Liver (tissue), 9 donors: Measurements from ENCODE around the gene PARD6B. TPM values are rescaled to one million over a fixed set of nuclear protein-coding genes. Genes with fewer than 3 reads are reported as not detected.

Source experiments
- DNase-seq: peaks from one replicate; pipeline ENCODE4 v3.0.0-alpha.2; 2017; ENCODE audit warnings: low spot score
- H3K27ac ChIP-seq, 2 donors: one replicate each; pipeline ENCODE4 v1.7.0; 2013; ENCODE audit warnings: inconsistent platforms in 2 of 2, low read length in 2 of 2, control low read depth in 1 of 2, low read depth in 1 of 2, mild to moderate bottlenecking in 1 of 2
- H3K27me3 ChIP-seq, 4 donors: one replicate each; pipeline versions ENCODE4 v1.6.1 to v1.7.0; 2013; ENCODE audit warnings: low read length in 3 of 4, inconsistent platforms in 1 of 4, mild to moderate bottlenecking in 1 of 4, moderate library complexity in 1 of 4; ENCODE audit not compliant: control insufficient read depth in 4 of 4, insufficient read depth in 4 of 4
- H3K36me3 ChIP-seq, 4 donors: one replicate each; pipeline versions ENCODE4 v1.6.1 to v1.7.0; 2013; ENCODE audit warnings: low read length in 3 of 4, mild to moderate bottlenecking in 3 of 4, low read depth in 1 of 4, moderate library complexity in 1 of 4; ENCODE audit not compliant: control insufficient read depth in 4 of 4, insufficient read depth in 3 of 4
- H3K4me1 ChIP-seq, 4 donors: one replicate each; pipeline versions ENCODE4 v1.6.1 to v1.7.0; 2013; ENCODE audit warnings: low read length in 3 of 4, mild to moderate bottlenecking in 3 of 4, moderate library complexity in 1 of 4; ENCODE audit not compliant: control insufficient read depth in 4 of 4, insufficient read depth in 4 of 4
- H3K4me3 ChIP-seq, 3 donors: one replicate each; pipeline versions ENCODE4 v1.6.1 to v1.7.0; 2013; ENCODE audit warnings: low read length in 3 of 3, control low read depth in 1 of 3, low read depth in 1 of 3, mild to moderate bottlenecking in 1 of 3
- H3K9ac ChIP-seq, 2 donors: one replicate each; pipeline ENCODE4 v1.7.0; 2013; ENCODE audit warnings: low read length in 2 of 2, mild to moderate bottlenecking in 2 of 2, moderate library complexity in 2 of 2, control low read depth in 1 of 2, low read depth in 1 of 2
- H3K9me3 ChIP-seq, 4 donors: one replicate each; pipeline versions ENCODE4 v1.6.1 to v1.7.0; 2013; ENCODE audit warnings: low read length in 3 of 4; ENCODE audit not compliant: control insufficient read depth in 4 of 4
- ATF3 ChIP-seq: IDR thresholded peaks from 2 replicates; pipeline ENCODE4 v1.6.1; 2016; ENCODE audit warnings: antibody characterized with exemption
- CTCF ChIP-seq: fragments of 150-350 bp; IDR thresholded peaks from 2 replicates; pipeline ENCODE4 v1.5.1; 2017; ENCODE audit warnings: improper control_type of control experiment, low read depth, low read length; ENCODE audit not compliant: missing input control
- EGR1 ChIP-seq, 2 donors: IDR thresholded peaks; 2 replicates each; pipeline ENCODE4 v1.6.1; 2016 to 2018; ENCODE audit warnings: antibody characterized with exemption in 2 of 2, low read depth in 2 of 2
- FOXA1 ChIP-seq: IDR thresholded peaks from 2 replicates; pipeline ENCODE4 v1.6.1; 2016; ENCODE audit warnings: antibody characterized with exemption
- FOXA2 ChIP-seq: IDR thresholded peaks from 2 replicates; pipeline ENCODE4 v1.6.1; 2016; ENCODE audit warnings: antibody characterized with exemption
- HNF4A ChIP-seq, 2 donors: conservative IDR thresholded peaks; 2 replicates each; pipeline ENCODE4 v1.6.1; 2016; ENCODE audit warnings: antibody characterized with exemption in 2 of 2, mild to moderate bottlenecking in 2 of 2
- JUND ChIP-seq, 2 donors: IDR thresholded peaks; 2 replicates each; pipeline ENCODE4 v1.6.1; 2016; ENCODE audit warnings: antibody characterized with exemption in 2 of 2
- NR2F2 ChIP-seq: IDR thresholded peaks from 2 replicates; pipeline ENCODE4 v1.6.1; 2016; ENCODE audit warnings: antibody characterized with exemption
- RXRA ChIP-seq, 2 donors: IDR thresholded peaks; 2 replicates each; pipeline ENCODE4 v1.6.1; 2017 to 2018; ENCODE audit warnings: antibody characterized with exemption in 2 of 2, mild to moderate bottlenecking in 1 of 2
- TAF1 ChIP-seq: conservative IDR thresholded peaks from 2 replicates; pipeline ENCODE4 v1.6.1; 2016; ENCODE audit warnings: antibody characterized with exemption, mild to moderate bottlenecking
- YY1 ChIP-seq: IDR thresholded peaks from 2 replicates; pipeline ENCODE4 v1.6.1; 2016; ENCODE audit warnings: antibody characterized with exemption, mild to moderate bottlenecking
- ZBTB33 ChIP-seq: IDR thresholded peaks from 2 replicates; pipeline ENCODE4 v1.6.1; 2016; ENCODE audit warnings: antibody characterized with exemption
- WGBS: extraction: QIAGEN DNeasy Blood & Tissue Kit; methylation state at CpG from one replicate; pipeline ENCODE4 v1.1.7; 2013; 5-methylcytosine and 5-hydroxymethylcytosine counted together
- polyA plus RNA-seq, 2 donors: library from polyadenylated mRNA; stranded (reverse) in 1 of 2; unstranded in 1 of 2; fragments of 200-250 nt in 1 of 2; fragments of >200 nt in 1 of 2; fragmentation: Nextera tagmentation in 1 of 2; extraction: Ambion mirVana in 1 of 2; gene quantifications; one replicate each; pipeline versions ENCODE4 v1.2.1 to v1.2.3, GENCODE V29; 2013 to 2015
- total RNA-seq, 2 donors: library from RNA; depleted of rRNA; stranded (reverse); fragments of >200 nt; gene quantifications; one replicate each; pipeline ENCODE4 v1.2.3, GENCODE V29; 2014
- TF ChIP-seq, protein P1 (sequence below): IDR thresholded peaks from 2 replicates; pipeline ENCODE4 v1.6.1; 2016; ENCODE audit warnings: antibody characterized with exemption
- TF ChIP-seq, protein P2 (sequence below): IDR thresholded peaks from 2 replicates; pipeline ENCODE4 v1.6.1; 2016; ENCODE audit warnings: antibody characterized with exemption, mild to moderate bottlenecking
- donor health status: healthy.
- donor health status: healthy.
- donor health status: healthy.
- donor health status: healthy.
- donor health status: healthy.

Gene PARD6B
- total and polyA plus RNA-seq, 4 donors: 1.2 to 8.8 (median 5.9) TPM

DNA sequence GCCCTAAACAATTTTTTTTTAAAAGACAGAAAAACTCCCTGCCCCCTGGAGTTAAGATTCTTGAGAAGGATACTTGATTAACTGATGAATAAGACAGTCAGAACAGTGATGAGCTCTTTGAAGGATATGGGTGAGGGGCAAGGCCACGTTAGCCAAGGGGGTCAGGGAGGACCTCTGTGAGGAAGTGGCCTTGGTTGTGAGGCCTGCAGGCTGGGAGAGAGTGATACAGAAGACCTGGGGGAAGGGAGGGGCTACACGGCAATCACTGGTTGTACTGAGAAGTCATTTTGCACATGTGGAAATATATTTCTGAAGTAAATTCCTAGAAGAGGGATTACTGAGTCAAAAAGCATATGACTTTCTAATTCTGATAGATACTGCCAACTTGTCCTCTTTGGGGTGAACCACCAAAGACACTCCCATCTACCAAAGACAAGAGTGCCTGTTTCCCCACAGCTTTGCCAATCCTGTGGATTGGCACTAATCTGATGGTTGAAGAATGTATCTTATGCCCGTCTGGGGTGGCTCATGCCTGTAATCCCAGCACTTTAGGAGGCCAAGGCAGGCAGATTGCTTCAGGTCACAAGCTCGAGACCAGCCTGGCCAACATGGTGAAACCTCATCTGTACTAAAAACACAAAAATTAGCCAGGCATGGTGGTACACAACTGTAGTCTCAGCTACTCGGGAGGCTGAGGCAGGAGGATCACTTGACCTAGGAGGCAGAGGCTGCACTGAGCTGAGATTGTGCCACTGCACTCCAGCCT, 41.2 kb downstream of the PARD6B start:
- H3K36me3 ChIP-seq: no peaks in the 10 kb centered on the region
- no peak overlapping the region for H3K9ac ChIP-seq
- H3K27me3 ChIP-seq: no peaks in the 10 kb centered on the region
- no peak for DNase-seq
- no peak overlapping the region for H3K27ac ChIP-seq
- WGBS: 78% methylated on average over 5 of the region's 5 CpGs
- no peak overlapping the region for H3K4me3 ChIP-seq
- no peaks in the 10 kb centered on the region for H3K9me3 ChIP-seq
- TF ChIP-seq TAF1: no peak
- TF ChIP-seq EGR1 (IDR thresholded peaks at IDR 0.05; ENCODE audit: low read depth in 2 of 2): no peak
- TF ChIP-seq FOXA1: no peak
- no peak for TF ChIP-seq ATF3
- H3K4me1 ChIP-seq: no peaks in the 10 kb centered on the region

DNA sequence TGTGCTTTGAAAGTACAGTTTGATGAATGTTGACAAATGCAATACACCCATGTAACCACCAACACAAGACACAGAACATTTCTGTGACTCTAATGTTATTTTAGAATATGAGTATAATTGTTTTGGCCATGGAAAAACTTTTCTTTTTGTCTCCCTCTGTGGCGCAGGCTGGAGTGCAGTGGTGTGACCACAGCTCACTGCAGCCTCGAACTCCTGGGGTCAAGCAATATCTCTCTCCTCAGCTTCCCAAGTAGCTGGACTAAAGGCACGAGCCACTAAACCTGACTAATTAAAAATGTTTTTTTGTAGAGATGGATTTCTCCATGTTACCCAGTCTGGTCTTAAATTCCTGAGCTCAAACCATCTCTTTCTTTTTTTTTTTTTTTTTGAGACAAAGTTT, 43.1 kb downstream of the PARD6B start:
- TF ChIP-seq, protein P1, sequence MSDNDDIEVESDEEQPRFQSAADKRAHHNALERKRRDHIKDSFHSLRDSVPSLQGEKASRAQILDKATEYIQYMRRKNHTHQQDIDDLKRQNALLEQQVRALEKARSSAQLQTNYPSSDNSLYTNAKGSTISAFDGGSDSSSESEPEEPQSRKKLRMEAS: no peak
- TF ChIP-seq EGR1 (IDR thresholded peaks at IDR 0.05; ENCODE audit: low read depth in 2 of 2): no peak
- TF ChIP-seq TAF1: no peak
- TF ChIP-seq, protein P2, sequence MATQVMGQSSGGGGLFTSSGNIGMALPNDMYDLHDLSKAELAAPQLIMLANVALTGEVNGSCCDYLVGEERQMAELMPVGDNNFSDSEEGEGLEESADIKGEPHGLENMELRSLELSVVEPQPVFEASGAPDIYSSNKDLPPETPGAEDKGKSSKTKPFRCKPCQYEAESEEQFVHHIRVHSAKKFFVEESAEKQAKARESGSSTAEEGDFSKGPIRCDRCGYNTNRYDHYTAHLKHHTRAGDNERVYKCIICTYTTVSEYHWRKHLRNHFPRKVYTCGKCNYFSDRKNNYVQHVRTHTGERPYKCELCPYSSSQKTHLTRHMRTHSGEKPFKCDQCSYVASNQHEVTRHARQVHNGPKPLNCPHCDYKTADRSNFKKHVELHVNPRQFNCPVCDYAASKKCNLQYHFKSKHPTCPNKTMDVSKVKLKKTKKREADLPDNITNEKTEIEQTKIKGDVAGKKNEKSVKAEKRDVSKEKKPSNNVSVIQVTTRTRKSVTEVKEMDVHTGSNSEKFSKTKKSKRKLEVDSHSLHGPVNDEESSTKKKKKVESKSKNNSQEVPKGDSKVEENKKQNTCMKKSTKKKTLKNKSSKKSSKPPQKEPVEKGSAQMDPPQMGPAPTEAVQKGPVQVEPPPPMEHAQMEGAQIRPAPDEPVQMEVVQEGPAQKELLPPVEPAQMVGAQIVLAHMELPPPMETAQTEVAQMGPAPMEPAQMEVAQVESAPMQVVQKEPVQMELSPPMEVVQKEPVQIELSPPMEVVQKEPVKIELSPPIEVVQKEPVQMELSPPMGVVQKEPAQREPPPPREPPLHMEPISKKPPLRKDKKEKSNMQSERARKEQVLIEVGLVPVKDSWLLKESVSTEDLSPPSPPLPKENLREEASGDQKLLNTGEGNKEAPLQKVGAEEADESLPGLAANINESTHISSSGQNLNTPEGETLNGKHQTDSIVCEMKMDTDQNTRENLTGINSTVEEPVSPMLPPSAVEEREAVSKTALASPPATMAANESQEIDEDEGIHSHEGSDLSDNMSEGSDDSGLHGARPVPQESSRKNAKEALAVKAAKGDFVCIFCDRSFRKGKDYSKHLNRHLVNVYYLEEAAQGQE: no peak
- no peak for TF ChIP-seq NR2F2
- no peak for TF ChIP-seq CTCF
- TF ChIP-seq RXRA (IDR thresholded peaks at IDR 0.05): no peak
- Histone ChIP-seq H3K9me3 (no peaks in the 10 kb centered on the region), H3K4me3 (no peak overlapping the region), H3K4me1 (no peaks in the 10 kb centered on the region), H3K36me3 (no peaks in the 10 kb centered on the region), H3K27me3 (no peaks in the 10 kb centered on the region), H3K27ac (no peak overlapping the region), H3K9ac (no peak overlapping the region)
- DNase-seq: no peak
- 88% methylated on average over 3 of the region's 3 CpGs for WGBS

- no peaks in the 10 kb centered on the region for H3K4me1 ChIP-seq
- no peak overlapping the region for H3K9ac ChIP-seq
- H3K4me3 ChIP-seq: no peak overlapping the region
- H3K9me3 ChIP-seq: no peaks in the 10 kb centered on the region
- H3K27ac ChIP-seq: no peak overlapping the region
- no peaks in the 10 kb centered on the region for H3K27me3 ChIP-seq
- DNase-seq: no peak
- H3K36me3 ChIP-seq: no peaks in the 10 kb centered on the region
- 85% methylated on average over 8 of the region's 8 CpGs for WGBS
- no peak for TF ChIP-seq ZBTB33
- no peak for TF ChIP-seq FOXA1
- TF ChIP-seq TAF1: no peak
- no peak for TF ChIP-seq FOXA2
- TF ChIP-seq YY1: no peak
- TF ChIP-seq NR2F2: no peak
- no peak for TF ChIP-seq EGR1 (IDR thresholded peaks at IDR 0.05; ENCODE audit: low read depth in 2 of 2)
- TF ChIP-seq RXRA (IDR thresholded peaks at IDR 0.05): no peak
- TF ChIP-seq HNF4A (conservative IDR thresholded peaks at IDR 0.05): no peak
- no peak for TF ChIP-seq ATF3
- TF ChIP-seq JUND (IDR thresholded peaks at IDR 0.05): no peak
- TF ChIP-seq, protein P1: no peak
Observed at GRCh38 chr20:50776122-50776817, 44.9 kb downstream of the PARD6B start.
